ENCODE data around the gene AEBP2.

DNA sequence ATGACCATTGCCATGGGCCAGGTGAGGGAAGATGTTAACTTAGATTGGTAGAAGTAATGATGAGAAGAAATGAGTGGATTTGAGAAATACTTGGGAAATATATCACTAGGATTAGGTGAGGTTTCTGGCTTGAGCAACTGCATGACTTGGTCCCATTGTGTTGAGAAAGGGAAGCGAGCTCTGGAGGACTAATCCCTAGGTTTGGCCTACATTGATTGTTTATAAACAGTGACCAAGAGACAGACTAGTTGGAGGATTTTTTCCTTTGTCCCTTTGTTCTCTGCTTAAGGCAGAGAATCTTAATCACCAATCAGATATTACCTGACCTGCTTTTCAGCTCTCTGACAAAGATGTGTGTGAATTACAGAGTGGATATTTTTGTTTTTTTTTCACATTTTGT lies 100.5 kb downstream of the AEBP2 start:
- no peak for TF ChIP-seq POLR2A (IDR thresholded peaks at IDR 0.05; ENCODE audit: low read length)
- no peak for TF ChIP-seq GATA1 (IDR thresholded peaks at IDR 0.05; ENCODE audit: low read depth, low read length)
